GM13977 (cell line): ENCODE results near the gene USP22.
"Not testable (repeated sequence)": the region's sequence is repeated elsewhere in the genome, so short reads cannot be mapped to it uniquely, and the experiment has no call there.

ENCODE experiments used
- DNase-seq: peaks from one replicate; pipeline ENCODE4 v3.0.0; 2012; ENCODE audit warnings: low spot score
- CTCF ChIP-seq: IDR thresholded peaks from 2 replicates; pipeline ENCODE4 v1.5.1; 2012; ENCODE audit warnings: mild to moderate bottlenecking, control low read depth; ENCODE audit not compliant: insufficient read depth; ENCODE audit errors: extremely low read depth, missing control alignments
- in situ Hi-C: fragments of 300-500 bp; cut with MboI; formaldehyde crosslinking; loops from one replicate; pipeline ENCODE4 v1.12.0; 2022; ENCODE audit warnings: low sequenced_read_pairs, low pct_unique_long_range_greater_than_20kb, mixed read lengths, inconsistent platforms; ENCODE audit not compliant: unreplicated experiment

USP22 gene

GRCh38 chr17:20982589-20983358 is 60.0 kb downstream of the USP22 start:
- DNase-seq, result no peak
- TF ChIP-seq CTCF, result no peak
- in situ Hi-C loops, result no loop called here

GRCh38 chr17:20981046-20981920 is 61.5 kb downstream of the USP22 start:
- in situ Hi-C loops, result no loop called here
- no peak for TF ChIP-seq CTCF
- no peak for DNase-seq

DNA sequence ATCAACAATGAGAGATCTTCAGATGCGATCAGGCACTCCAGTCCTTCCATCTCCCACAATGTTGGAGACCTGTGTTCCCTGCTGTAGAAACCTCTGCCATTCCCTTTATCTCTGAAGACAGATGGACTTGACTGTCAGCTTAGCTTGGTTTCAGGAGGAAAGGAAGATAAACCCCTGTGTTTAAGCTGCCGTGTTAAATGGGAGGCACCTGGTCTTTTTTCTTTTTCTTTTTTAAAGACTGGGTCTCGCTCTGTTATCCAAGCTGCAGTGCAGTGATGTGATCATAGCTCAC is 63.1 kb downstream of the USP22 start:
- DNase-seq, result no peak
- in situ Hi-C loops, result no loop called here
- no peak for TF ChIP-seq CTCF

GRCh38 chr17:20979007-20979791 is 63.6 kb downstream of the USP22 start:
- DNase-seq, in situ Hi-C loops: not testable (repeated sequence)

DNA sequence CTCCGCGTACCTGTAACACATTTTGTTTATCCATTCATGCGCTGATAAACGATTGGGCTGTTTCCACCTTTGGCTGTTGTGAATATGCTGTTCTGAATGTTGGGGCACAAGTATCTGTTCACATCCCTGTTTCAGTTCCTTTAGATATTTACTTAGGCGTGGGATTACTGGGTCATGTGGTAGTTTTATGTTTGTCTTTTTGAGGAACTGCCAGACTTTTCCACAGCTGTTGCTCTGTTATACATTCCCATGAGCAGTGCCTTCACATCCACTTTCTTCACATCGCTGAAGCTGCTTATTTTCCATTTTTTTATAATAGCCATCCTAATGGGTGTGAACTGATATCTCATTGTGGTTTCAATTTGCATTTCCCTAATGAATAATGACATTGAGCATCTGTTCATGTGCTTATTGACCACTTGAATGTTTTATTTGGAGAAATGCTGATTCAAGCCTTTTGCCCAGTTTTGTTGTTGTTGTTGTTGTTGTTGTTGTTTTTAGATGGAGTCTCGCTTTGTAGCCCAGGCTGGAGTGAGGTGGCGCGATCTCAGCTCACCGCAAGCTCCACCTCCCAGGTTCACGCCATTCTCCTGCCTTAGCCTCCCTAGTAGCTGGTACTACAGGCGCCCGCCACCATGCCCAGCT is 65.1 kb downstream of the USP22 start:
- DNase-seq, in situ Hi-C loops: not testable (repeated sequence)

DNA sequence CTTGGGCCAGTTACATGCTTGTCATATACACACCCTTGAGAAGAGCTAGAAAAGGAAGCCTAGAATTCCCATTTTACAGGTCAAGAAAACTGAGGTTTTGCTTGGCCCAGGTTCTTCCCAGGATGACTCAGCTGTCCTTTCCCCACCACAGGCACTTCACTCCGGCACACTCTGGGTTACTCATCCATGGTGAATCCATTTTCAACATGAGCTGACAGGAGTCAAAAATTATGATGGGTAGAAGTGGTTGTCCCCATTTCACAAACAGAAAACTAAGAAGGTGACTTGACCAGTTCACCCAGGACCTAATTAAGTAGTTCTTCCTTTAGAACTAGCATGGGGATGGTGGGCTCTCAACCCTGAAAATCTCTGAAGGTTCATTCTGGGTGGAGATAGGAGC is 67.2 kb downstream of the USP22 start:
- no peak for TF ChIP-seq CTCF
- DNase-seq, result no peak
- in situ Hi-C loops, result no loop called here

DNA sequence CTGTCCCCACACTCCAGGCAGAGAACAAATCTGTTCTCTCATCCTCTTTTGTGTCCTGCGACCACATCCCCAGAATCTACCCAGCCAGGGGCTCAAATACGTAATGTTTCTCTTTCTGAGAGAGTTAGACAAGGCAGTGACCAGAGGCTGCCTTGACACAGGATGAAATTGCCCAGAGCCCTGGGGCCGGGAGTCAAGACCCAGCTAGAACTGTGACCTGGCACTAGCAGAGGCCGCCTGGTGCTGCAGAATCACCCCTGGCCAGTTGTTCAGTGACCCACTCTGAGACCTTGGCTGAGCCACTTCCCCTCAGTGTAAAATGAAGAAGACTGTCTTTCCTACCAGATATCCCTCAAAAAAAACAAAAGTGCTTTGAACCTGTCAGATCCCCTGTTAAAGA is 72.5 kb downstream of the USP22 start:
- in situ Hi-C loops, result no loop called here
- DNase-seq, result no peak
- TF ChIP-seq CTCF, result no peak
